HepG2 (cell line): ENCODE results near the gene ORC1. TPM values are rescaled to one million over a fixed set of nuclear protein-coding genes. Genes with fewer than 3 reads are reported as not detected.

Source experiments
- CBFB ChIP-seq: sonication (generic); formaldehyde crosslinking; IDR thresholded peaks from 2 replicates; pipeline ENCODE4 v1.4.0; 2020; ENCODE audit warnings: missing genetic modification reagents
- HNRNPK ChIP-seq: fragments of 200-400 bp; formaldehyde crosslinking; IDR thresholded peaks from 2 replicates; pipeline ENCODE4 v1.6.1; 2018; ENCODE audit warnings: low read length, low read depth, moderate library complexity, mild to moderate bottlenecking; ENCODE audit not compliant: poor library complexity, severe bottlenecking
- KDM3A ChIP-seq: IDR thresholded peaks from 2 replicates; pipeline ENCODE4 v1.6.1; 2018; ENCODE audit warnings: low read depth, missing compliant biosample characterization
- MIER2 ChIP-seq: IDR thresholded peaks from 2 replicates; pipeline ENCODE4 v1.6.1; 2016; ENCODE audit warnings: missing biosample characterization, missing genetic modification reagents
- NFE2 ChIP-seq: sonication (generic); formaldehyde crosslinking; IDR thresholded peaks from 2 replicates; pipeline ENCODE4 v1.4.0; 2020; ENCODE audit warnings: missing genetic modification reagents
- SMARCC2 ChIP-seq: fragments of 450-650 bp; IDR thresholded peaks from 2 replicates; pipeline ENCODE4 v1.6.1; 2017; ENCODE audit warnings: antibody characterized with exemption, mild to moderate bottlenecking
- SP5 ChIP-seq: IDR thresholded peaks from 2 replicates; pipeline ENCODE4 v1.6.1; 2016; ENCODE audit warnings: low read depth, borderline replicate concordance
- U2AF1 ChIP-seq: fragments of 200-400 bp; formaldehyde crosslinking; optimal IDR thresholded peaks from 2 replicates; pipeline ENCODE3; 2017; ENCODE audit warnings: mild to moderate bottlenecking, low read depth, low read length
- ZNF12 ChIP-seq: sonication (generic); formaldehyde crosslinking; IDR thresholded peaks from 2 replicates; pipeline ENCODE4 v1.5.0; 2020; ENCODE audit warnings: missing genetic modification reagents
- ZNF350 ChIP-seq: sonication (generic); formaldehyde crosslinking; IDR thresholded peaks from 2 replicates; pipeline ENCODE4 v1.4.0; 2020; ENCODE audit warnings: mild to moderate bottlenecking, low read depth, missing genetic modification reagents, borderline replicate concordance
- ZNF563 ChIP-seq: sonication (generic); formaldehyde crosslinking; IDR thresholded peaks from 2 replicates; pipeline ENCODE4 v1.8.0; 2022; ENCODE audit warnings: mild to moderate bottlenecking, moderate library complexity, missing genetic modification reagents
- ZNF572 ChIP-seq: sonication (generic); formaldehyde crosslinking; IDR thresholded peaks from 2 replicates; pipeline ENCODE4 v1.5.1; 2020; ENCODE audit warnings: mild to moderate bottlenecking, missing genetic modification reagents
- polyA plus RNA-seq, 8 experiments: library from polyadenylated mRNA; depleted of rRNA in 3 of 8; stranded (reverse) in 7 of 8; unstranded in 1 of 8; fragments of >200 nt; fragmentation: Illumina TruSeq in 4 of 8; extraction: Trizol in 4 of 8; gene quantifications; 2 replicates each; pipeline versions ENCODE4 v1.2.1 to v1.2.3, GENCODE V29; 2011 to 2016; ENCODE audit warnings: low read depth in 4 of 8, missing spikeins in 1 of 8, mixed read lengths in 1 of 8; ENCODE audit not compliant: insufficient read depth in 1 of 8
- total RNA-seq, 5 experiments: library from RNA; depleted of rRNA; stranded (reverse); fragments of >200 nt; fragmentation: Illumina TruSeq; extraction: Trizol; gene quantifications; 2 replicates each; pipeline ENCODE4 v1.2.3, GENCODE V29; 2016; ENCODE audit warnings: low read depth in 1 of 5
- TF ChIP-seq, protein P1 (sequence below): sonication (generic); formaldehyde crosslinking; IDR thresholded peaks from 2 replicates; pipeline ENCODE4 v1.5.0; 2020; ENCODE audit warnings: missing genetic modification reagents, mild to moderate bottlenecking, borderline replicate concordance
- TF ChIP-seq, protein P2 (sequence below): sonication (generic); formaldehyde crosslinking; IDR thresholded peaks from 2 replicates; pipeline ENCODE4 v1.5.1; 2020; ENCODE audit warnings: missing genetic modification reagents, mild to moderate bottlenecking, borderline replicate concordance
- TF ChIP-seq, protein P3 (sequence below): sonication (generic); formaldehyde crosslinking; IDR thresholded peaks from 2 replicates; pipeline ENCODE4 v1.9.0; 2021; ENCODE audit warnings: missing genetic modification reagents, borderline replicate concordance
- TF ChIP-seq, protein P4 (sequence below): sonication (generic); formaldehyde crosslinking; IDR thresholded peaks from 2 replicates; pipeline ENCODE4 v1.9.0; 2022; ENCODE audit warnings: low read depth, missing genetic modification reagents
- TF ChIP-seq, protein P5 (sequence below): sonication (generic); formaldehyde crosslinking; IDR thresholded peaks from 2 replicates; pipeline ENCODE4 v1.4.0; 2020; ENCODE audit warnings: missing genetic modification reagents, borderline replicate concordance

ORC1 gene
- total and polyA plus RNA-seq, 2 of the 13 experiments (the other 11 are each of a cell fraction or from before 2014, with no cell fraction given), result 7.0 to 23.5 TPM

DNA sequence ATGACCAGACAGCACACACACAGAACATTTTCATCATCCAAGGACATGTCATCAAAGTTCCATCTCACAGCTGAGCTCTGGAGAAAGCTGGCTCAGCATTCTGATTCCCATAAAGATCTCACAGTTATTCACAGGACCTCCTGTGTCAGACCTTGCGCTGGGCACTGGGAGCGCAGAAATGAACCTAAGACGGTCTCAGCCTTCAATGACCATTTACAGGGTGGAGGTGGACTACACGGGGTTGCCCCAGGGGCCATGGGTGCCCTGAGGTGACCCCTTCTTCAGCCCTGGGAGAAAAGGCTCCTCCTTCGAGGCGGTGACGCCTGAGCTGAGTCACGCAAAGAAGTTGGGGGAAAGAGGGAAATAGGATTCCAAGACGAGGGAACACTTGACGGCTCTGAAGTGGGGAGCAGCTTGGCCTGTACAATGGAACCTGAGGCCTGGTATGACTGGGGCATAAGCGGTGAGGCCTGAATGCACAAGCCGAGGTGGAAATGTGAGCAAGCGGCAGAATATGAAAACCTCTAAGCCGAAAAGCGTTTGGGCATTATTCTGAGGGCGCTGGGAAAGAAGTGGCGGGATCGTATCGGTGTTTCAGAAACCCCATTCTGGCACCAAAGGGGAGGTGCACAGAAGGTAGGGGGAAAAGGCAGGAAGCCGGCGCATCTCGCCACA lies 39.0 kb downstream of the ORC1 start (continued):
- TF ChIP-seq ZNF350 (CRISPR knock-in tag), result peak; percentile 15; the same call in 1 of the 2 replicates
- no peak for TF ChIP-seq NFE2 (CRISPR knock-in tag)
- no peak for TF ChIP-seq ZNF572 (CRISPR knock-in tag)
- no peak for TF ChIP-seq ZNF12
- no peak for TF ChIP-seq HNRNPK
- no peak for TF ChIP-seq CBFB (CRISPR knock-in tag)
- TF ChIP-seq, protein P1, sequence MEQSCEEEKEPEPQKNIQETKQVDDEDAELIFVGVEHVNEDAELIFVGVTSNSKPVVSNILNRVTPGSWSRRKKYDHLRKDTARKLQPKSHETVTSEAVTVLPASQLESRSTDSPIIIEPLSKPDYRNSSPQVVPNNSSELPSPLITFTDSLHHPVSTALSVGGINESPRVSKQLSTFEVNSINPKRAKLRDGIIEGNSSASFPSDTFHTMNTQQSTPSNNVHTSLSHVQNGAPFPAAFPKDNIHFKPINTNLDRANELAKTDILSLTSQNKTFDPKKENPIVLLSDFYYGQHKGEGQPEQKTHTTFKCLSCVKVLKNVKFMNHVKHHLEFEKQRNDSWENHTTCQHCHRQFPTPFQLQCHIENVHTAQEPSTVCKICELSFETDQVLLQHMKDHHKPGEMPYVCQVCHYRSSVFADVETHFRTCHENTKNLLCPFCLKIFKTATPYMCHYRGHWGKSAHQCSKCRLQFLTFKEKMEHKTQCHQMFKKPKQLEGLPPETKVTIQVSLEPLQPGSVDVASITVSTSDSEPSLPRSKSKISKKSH, result 0 out of 2 replicates have a peak, but pooled peaks have one; percentile 2
- TF ChIP-seq, protein P2, sequence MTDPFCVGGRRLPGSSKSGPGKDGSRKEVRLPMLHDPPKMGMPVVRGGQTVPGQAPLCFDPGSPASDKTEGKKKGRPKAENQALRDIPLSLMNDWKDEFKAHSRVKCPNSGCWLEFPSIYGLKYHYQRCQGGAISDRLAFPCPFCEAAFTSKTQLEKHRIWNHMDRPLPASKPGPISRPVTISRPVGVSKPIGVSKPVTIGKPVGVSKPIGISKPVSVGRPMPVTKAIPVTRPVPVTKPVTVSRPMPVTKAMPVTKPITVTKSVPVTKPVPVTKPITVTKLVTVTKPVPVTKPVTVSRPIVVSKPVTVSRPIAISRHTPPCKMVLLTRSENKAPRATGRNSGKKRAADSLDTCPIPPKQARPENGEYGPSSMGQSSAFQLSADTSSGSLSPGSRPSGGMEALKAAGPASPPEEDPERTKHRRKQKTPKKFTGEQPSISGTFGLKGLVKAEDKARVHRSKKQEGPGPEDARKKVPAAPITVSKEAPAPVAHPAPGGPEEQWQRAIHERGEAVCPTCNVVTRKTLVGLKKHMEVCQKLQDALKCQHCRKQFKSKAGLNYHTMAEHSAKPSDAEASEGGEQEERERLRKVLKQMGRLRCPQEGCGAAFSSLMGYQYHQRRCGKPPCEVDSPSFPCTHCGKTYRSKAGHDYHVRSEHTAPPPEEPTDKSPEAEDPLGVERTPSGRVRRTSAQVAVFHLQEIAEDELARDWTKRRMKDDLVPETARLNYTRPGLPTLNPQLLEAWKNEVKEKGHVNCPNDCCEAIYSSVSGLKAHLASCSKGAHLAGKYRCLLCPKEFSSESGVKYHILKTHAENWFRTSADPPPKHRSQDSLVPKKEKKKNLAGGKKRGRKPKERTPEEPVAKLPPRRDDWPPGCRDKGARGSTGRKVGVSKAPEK (CRISPR knock-in tag), result peak; percentile 25; the same call in 1 of the 2 replicates
- TF ChIP-seq MIER2 (CRISPR knock-in tag), result no peak
- no peak for TF ChIP-seq SP5 (CRISPR knock-in tag)
- TF ChIP-seq ZNF563 (CRISPR knock-in tag), result no peak
- no peak for TF ChIP-seq SMARCC2
- TF ChIP-seq, protein P3, sequence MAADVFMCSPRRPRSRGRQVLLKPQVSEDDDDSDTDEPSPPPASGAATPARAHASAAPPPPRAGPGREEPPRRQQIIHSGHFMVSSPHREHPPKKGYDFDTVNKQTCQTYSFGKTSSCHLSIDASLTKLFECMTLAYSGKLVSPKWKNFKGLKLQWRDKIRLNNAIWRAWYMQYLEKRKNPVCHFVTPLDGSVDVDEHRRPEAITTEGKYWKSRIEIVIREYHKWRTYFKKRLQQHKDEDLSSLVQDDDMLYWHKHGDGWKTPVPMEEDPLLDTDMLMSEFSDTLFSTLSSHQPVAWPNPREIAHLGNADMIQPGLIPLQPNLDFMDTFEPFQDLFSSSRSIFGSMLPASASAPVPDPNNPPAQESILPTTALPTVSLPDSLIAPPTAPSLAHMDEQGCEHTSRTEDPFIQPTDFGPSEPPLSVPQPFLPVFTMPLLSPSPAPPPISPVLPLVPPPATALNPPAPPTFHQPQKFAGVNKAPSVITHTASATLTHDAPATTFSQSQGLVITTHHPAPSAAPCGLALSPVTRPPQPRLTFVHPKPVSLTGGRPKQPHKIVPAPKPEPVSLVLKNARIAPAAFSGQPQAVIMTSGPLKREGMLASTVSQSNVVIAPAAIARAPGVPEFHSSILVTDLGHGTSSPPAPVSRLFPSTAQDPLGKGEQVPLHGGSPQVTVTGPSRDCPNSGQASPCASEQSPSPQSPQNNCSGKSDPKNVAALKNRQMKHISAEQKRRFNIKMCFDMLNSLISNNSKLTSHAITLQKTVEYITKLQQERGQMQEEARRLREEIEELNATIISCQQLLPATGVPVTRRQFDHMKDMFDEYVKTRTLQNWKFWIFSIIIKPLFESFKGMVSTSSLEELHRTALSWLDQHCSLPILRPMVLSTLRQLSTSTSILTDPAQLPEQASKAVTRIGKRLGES (CRISPR knock-in tag), result no peak
- TF ChIP-seq U2AF1, result no peak
- no peak for TF ChIP-seq KDM3A (CRISPR knock-in tag)
- TF ChIP-seq, protein P4, sequence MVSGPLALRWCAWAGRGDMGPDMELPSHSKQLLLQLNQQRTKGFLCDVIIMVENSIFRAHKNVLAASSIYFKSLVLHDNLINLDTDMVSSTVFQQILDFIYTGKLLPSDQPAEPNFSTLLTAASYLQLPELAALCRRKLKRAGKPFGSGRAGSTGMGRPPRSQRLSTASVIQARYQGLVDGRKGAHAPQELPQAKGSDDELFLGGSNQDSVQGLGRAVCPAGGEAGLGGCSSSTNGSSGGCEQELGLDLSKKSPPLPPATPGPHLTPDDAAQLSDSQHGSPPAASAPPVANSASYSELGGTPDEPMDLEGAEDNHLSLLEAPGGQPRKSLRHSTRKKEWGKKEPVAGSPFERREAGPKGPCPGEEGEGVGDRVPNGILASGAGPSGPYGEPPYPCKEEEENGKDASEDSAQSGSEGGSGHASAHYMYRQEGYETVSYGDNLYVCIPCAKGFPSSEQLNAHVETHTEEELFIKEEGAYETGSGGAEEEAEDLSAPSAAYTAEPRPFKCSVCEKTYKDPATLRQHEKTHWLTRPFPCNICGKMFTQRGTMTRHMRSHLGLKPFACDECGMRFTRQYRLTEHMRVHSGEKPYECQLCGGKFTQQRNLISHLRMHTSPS (CRISPR knock-in tag), result no peak
- TF ChIP-seq, protein P5, sequence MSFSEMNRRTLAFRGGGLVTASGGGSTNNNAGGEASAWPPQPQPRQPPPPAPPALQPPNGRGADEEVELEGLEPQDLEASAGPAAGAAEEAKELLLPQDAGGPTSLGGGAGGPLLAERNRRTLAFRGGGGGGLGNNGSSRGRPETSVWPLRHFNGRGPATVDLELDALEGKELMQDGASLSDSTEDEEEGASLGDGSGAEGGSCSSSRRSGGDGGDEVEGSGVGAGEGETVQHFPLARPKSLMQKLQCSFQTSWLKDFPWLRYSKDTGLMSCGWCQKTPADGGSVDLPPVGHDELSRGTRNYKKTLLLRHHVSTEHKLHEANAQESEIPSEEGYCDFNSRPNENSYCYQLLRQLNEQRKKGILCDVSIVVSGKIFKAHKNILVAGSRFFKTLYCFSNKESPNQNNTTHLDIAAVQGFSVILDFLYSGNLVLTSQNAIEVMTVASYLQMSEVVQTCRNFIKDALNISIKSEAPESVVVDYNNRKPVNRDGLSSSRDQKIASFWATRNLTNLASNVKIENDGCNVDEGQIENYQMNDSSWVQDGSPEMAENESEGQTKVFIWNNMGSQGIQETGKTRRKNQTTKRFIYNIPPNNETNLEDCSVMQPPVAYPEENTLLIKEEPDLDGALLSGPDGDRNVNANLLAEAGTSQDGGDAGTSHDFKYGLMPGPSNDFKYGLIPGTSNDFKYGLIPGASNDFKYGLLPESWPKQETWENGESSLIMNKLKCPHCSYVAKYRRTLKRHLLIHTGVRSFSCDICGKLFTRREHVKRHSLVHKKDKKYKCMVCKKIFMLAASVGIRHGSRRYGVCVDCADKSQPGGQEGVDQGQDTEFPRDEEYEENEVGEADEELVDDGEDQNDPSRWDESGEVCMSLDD (CRISPR knock-in tag), result no peak
